K562 (cell line): ENCODE data around the gene LMAN2L. TPM values are rescaled to one million over a fixed set of nuclear protein-coding genes. Genes with fewer than 3 reads are reported as not detected.

Experiments used
- ATAC-seq: fragments of 200-7000 bp; cut with Tn5 transposase; 3 replicates; pipeline ENCODE4 v1.9.1; 2020; ENCODE audit warnings: moderate library complexity
- BruUV-seq: library from RNA; stranded (reverse); fragments of 400-500 nt; replicated peaks from 2 replicates; lab custom pipeline; 2021; lab: Mats Ljungman, UMichigan
- CTCF ChIA-PET: fragments of 300-600 bp; formaldehyde crosslinking; extraction: SDS; loops from one replicate; lab custom pipeline; 2021; ENCODE audit warnings: low intra/inter-chr PET ratio; lab: Yijun Ruan, JAX
- POLR2A ChIA-PET: fragments of 300-600, 350-650 bp; sonication (Branson Sonifier 250); formaldehyde crosslinking; extraction: SDS; loops from one replicate; lab custom pipeline; 2021; ENCODE audit warnings: antibody characterized with exemption, inconsistent platforms; lab: Yijun Ruan, JAX
- DNase-seq, 4 experiments: peaks; one replicate each; pipeline versions ENCODE4 v3.0.0 to v3.0.0-alpha.2; 2011 to 2018; ENCODE audit warnings: low spot score in 3 of 4, mixed read lengths in 3 of 4; ENCODE audit errors: extremely low read depth in 1 of 4
- FAIRE-seq: peaks from 2 replicates; lab custom pipeline; 2011; peaks lifted over from hg19 to GRCh38; lab: Jason Lieb, UNC
- H2AFZ ChIP-seq: 2 replicates; pipeline ENCODE4 v1.6.0; 2011; ENCODE audit warnings: low read depth, low read length, control low read depth, inconsistent platforms
- H3K27ac ChIP-seq: fragments of 200-600 bp; 3 replicates; pipeline ENCODE4 v1.8.0; 2011; ENCODE audit warnings: low read depth, mild to moderate bottlenecking, control low read depth, inconsistent platforms, low read length, moderate library complexity, mixed read lengths; ENCODE audit errors: extremely low read depth
- H3K27me3 ChIP-seq, 2 experiments: fragments of 300-600 bp in 1 of 2; 2 replicates in 1 of 2; 3 replicates in 1 of 2; pipeline versions ENCODE4 v1.6.0 to v1.8.0; 2011; ENCODE audit warnings: inconsistent platforms in 2 of 2, low read length in 2 of 2, mild to moderate bottlenecking in 1 of 2, mixed read lengths in 1 of 2, moderate library complexity in 1 of 2; ENCODE audit not compliant: control insufficient read depth in 2 of 2, insufficient read depth in 2 of 2
- H3K36me3 ChIP-seq: fragments of 300-600 bp; 3 replicates; pipeline ENCODE4 v1.8.0; 2011; ENCODE audit warnings: mild to moderate bottlenecking, low read length, inconsistent platforms; ENCODE audit not compliant: control insufficient read depth, insufficient read depth
- H3K4me1 ChIP-seq, 2 experiments: fragments of 200-600 bp in 1 of 2; replicated peaks in 1 of 2; 2 replicates in 1 of 2; 3 replicates in 1 of 2; pipeline versions ENCODE4 v1.5.1 to v1.8.0; 2011; ENCODE audit warnings: inconsistent platforms in 2 of 2, low read length in 2 of 2, mild to moderate bottlenecking in 1 of 2, mixed read lengths in 1 of 2, moderate library complexity in 1 of 2; ENCODE audit not compliant: control insufficient read depth in 2 of 2, insufficient read depth in 2 of 2
- H3K4me2 ChIP-seq: 2 replicates; pipeline ENCODE4 v1.6.1; 2011; ENCODE audit warnings: low read length, control low read depth, inconsistent platforms, mixed read lengths; ENCODE audit not compliant: insufficient read depth
- H3K4me3 ChIP-seq: fragments of 200-600 bp; sonication (generic), shearing (Covaris generic); 2 replicates; pipeline ENCODE4 v1.5.1; 2016; ENCODE audit warnings: control low read depth, inconsistent platforms
- H3K79me2 ChIP-seq: fragments of 200-600 bp; 3 replicates; pipeline ENCODE4 v1.8.0; 2011; ENCODE audit warnings: low read length, inconsistent platforms; ENCODE audit not compliant: control insufficient read depth, insufficient read depth
- H3K9ac ChIP-seq, 2 experiments: 2 replicates each; pipeline versions ENCODE4 v1.6.0 to v1.6.1; 2011; ENCODE audit warnings: low read depth in 2 of 2, low read length in 2 of 2, control low read depth in 1 of 2, inconsistent platforms in 1 of 2, mild to moderate bottlenecking in 1 of 2, mixed read lengths in 1 of 2; ENCODE audit not compliant: insufficient read depth in 1 of 2
- H3K9me1 ChIP-seq: one replicate; pipeline ENCODE4 v1.6.0; 2011; ENCODE audit warnings: inconsistent platforms, mild to moderate bottlenecking, low read length, moderate library complexity; ENCODE audit not compliant: control insufficient read depth, insufficient read depth
- H3K9me3 ChIP-seq: replicated peaks from 2 replicates; pipeline ENCODE4 v1.5.1; 2011; ENCODE audit warnings: low read depth, low read length, inconsistent platforms; ENCODE audit not compliant: control insufficient read depth, insufficient read depth
- H4K20me1 ChIP-seq: replicated peaks from 2 replicates; pipeline ENCODE4 v1.6.1; 2011; ENCODE audit warnings: low read length, inconsistent platforms, mixed read lengths; ENCODE audit not compliant: control insufficient read depth, insufficient read depth
- EGR1 ChIP-seq: fragments of 450-650 bp; conservative IDR thresholded peaks from 2 replicates; pipeline ENCODE4 v1.6.1; 2017; ENCODE audit warnings: mild to moderate bottlenecking
- HDGF ChIP-seq: fragments of 450-650 bp; IDR thresholded peaks from 2 replicates; pipeline ENCODE4 v1.6.1; 2016
- IRF2 ChIP-seq: sonication (generic); formaldehyde crosslinking; IDR thresholded peaks from 2 replicates; pipeline ENCODE4 v1.8.1; 2022; ENCODE audit warnings: mild to moderate bottlenecking, missing genetic modification reagents
- KHSRP ChIP-seq: fragments of 450-650 bp; IDR thresholded peaks from 2 replicates; pipeline ENCODE4 v1.6.1; 2017
- MYNN ChIP-seq, 2 experiments: sonication (generic); formaldehyde crosslinking in 1 of 2; IDR thresholded peaks; 2 replicates each; pipeline versions ENCODE4 v1.5.0 to v1.6.1; 2016 to 2020; ENCODE audit warnings: antibody characterized with exemption in 1 of 2, missing genetic modification reagents in 1 of 2
- PTBP1 ChIP-seq: fragments of 200-400 bp; formaldehyde crosslinking; IDR thresholded peaks from 2 replicates; pipeline ENCODE4 v1.6.1; 2017; ENCODE audit warnings: low read depth, low read length
- RAD51 ChIP-seq: fragments of 450-650 bp; IDR thresholded peaks from 2 replicates; pipeline ENCODE4 v1.7.1; 2016; ENCODE audit warnings: low read depth, mild to moderate bottlenecking, borderline replicate concordance
- RBM22 ChIP-seq: fragments of 200-400 bp; formaldehyde crosslinking; IDR thresholded peaks from 2 replicates; pipeline ENCODE4 v1.6.1; 2018; ENCODE audit warnings: low read length, low read depth; ENCODE audit not compliant: poor library complexity, severe bottlenecking
- ZKSCAN1 ChIP-seq: fragments of 150-350 bp; IDR thresholded peaks from 2 replicates; pipeline ENCODE4 v1.6.1; 2016; ENCODE audit warnings: low read depth, low read length
- ZNF197 ChIP-seq: fragments of 200-800 bp; sonication (Bioruptor generic); IDR thresholded peaks from 2 replicates; pipeline ENCODE4 v1.6.1; 2016; ENCODE audit warnings: low read depth, missing genetic modification characterization, missing compliant biosample characterization
- WGBS: fragments of 100-300 bp; shearing (Covaris generic); methylation state at CpG from one replicate; pipeline ENCODE4 v1.1.6; 2016; ENCODE audit warnings: low coverage, mixed read lengths; ENCODE audit not compliant: insufficient coverage; ENCODE audit errors: missing lambda C conversion rate; 5-methylcytosine and 5-hydroxymethylcytosine counted together
- in situ Hi-C: fragments of 300-500 bp; cut with MboI; formaldehyde crosslinking; loops from 4 replicates; pipeline ENCODE4 v1.15.0; 2018; ENCODE audit warnings: inconsistent platforms, mixed read lengths
- intact Hi-C: fragments of 100-400 bp; cut with micrococcal nuclease; formaldehyde crosslinking; loops from 2 replicates; pipeline ENCODE4 v1.14.2; 2022
- polyA plus RNA-seq, 8 experiments: library from polyadenylated mRNA; depleted of rRNA in 4 of 8; stranded (reverse) in 5 of 8; unstranded in 3 of 8; fragments of >200 nt; fragmentation: Nextera tagmentation in 2 of 8; fragmentation: Illumina TruSeq in 1 of 8; extraction: Ambion mirVana in 2 of 8; extraction: Trizol in 1 of 8; gene quantifications; 2 replicates each; pipeline versions ENCODE4 v1.2.1 to v1.2.3, GENCODE V29; 2011 to 2014; ENCODE audit warnings: inconsistent platforms in 1 of 8, missing spikeins in 1 of 8
- total RNA-seq, 7 experiments: library from RNA; depleted of rRNA in 6 of 7; stranded (reverse); fragments of >200 nt in 6 of 7; fragmentation: Illumina TruSeq in 2 of 7; extraction: Trizol in 2 of 7; gene quantifications; 2 replicates each; pipeline versions ENCODE4 v1.2.1 to v1.2.3, GENCODE V29; 2011 to 2021; ENCODE audit warnings: low replicate concordance in 1 of 7
- TF ChIP-seq, protein P1 (sequence below): sonication (generic); formaldehyde crosslinking; IDR thresholded peaks from 2 replicates; pipeline ENCODE4 v1.9.0; 2022; ENCODE audit warnings: mild to moderate bottlenecking, missing genetic modification reagents
- TF ChIP-seq, protein P2 (sequence below): sonication (generic); IDR thresholded peaks from 2 replicates; pipeline ENCODE4 v1.6.1; 2016
- TF ChIP-seq, protein P3 (sequence below): sonication (generic); formaldehyde crosslinking; IDR thresholded peaks from 2 replicates; pipeline ENCODE4 v1.5.0; 2020; ENCODE audit warnings: missing genetic modification reagents
- TF ChIP-seq, protein P4 (sequence below): fragments of 450-650 bp; IDR thresholded peaks from 2 replicates; pipeline ENCODE4 v1.6.1; 2018; ENCODE audit warnings: mild to moderate bottlenecking, low read depth; ENCODE audit not compliant: partially characterized antibody
- TF ChIP-seq, protein P5 (sequence below): fragments of 450-650 bp; formaldehyde crosslinking; IDR thresholded peaks from 2 replicates; pipeline ENCODE4 v1.4.0; 2020; ENCODE audit warnings: mild to moderate bottlenecking, mixed read lengths

LMAN2L gene
- total and polyA plus RNA-seq, 9 of the 15 experiments (the other 6 are each of a cell fraction or from before 2014, with no cell fraction given): 7.2 to 37.7 (median 12.5) TPM

DNA sequence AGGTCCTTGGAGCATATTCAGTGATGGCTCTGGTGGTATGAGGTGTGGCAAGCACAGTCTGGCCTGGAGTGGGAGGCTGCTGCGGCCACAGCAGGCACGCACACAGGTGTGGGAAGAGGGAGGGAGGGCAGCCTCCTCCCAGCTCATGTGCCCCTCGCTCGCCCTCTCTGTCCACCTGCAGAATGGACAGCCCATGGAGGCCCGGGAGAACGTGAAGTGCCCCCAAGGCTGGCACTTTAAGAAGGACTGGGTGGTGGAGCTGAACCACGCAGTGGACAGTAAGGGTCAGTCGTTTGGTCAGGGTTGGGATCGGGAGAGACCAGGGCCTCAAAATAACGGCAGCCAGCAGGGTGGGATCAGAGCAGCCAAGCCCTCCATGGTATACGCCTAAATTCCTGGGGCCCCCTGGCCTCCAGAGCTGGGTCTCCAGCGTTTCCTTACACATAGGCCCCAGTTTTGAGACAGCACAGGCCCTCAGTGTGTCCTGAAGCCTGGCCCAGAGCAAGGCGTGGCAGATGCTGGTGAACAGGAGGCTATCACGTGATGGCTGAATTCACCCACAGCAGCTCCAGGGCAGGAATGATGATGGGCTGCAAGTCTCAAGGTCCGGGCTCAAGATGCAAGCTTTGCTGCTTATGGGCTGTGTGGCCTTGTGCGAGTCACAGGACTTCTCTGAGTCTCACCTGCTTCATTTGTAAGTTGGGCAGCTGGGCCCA, 49.4 kb downstream of the LMAN2L start:
- ChIA-PET CTCF (no interaction called here), POLR2A (interaction anchor here (0.6 kb wide), 1 partner anchor 9 kb away, joined by 4 read pairs; no protein-coding TSS in a partner anchor)
- in situ Hi-C loops: no loop called here
- Histone ChIP-seq H3K9ac (no peak overlapping the region), H2AFZ (no peak overlapping the region), H3K27me3 (peaks cover 4 to 14% of the 10 kb centered on the region in 2 experiments; a peak in 3 of 5 replicates), H3K4me3 (no peak overlapping the region), H3K27ac (no peak overlapping the region), H3K4me2 (no peak overlapping the region), H3K36me3 (no peaks in the 10 kb centered on the region), H3K79me2 (no peaks in the 10 kb centered on the region), H3K9me1 (peaks cover 2% of the 10 kb centered on the region), H4K20me1 (0 out of 2 replicates have a peak, but pooled peaks cover 13% of the 10 kb centered on the region), H3K9me3 (no peaks in the 10 kb centered on the region), H3K4me1 (peaks cover 6 to 31% of the 10 kb centered on the region in 2 experiments; a peak in 3 of 5 replicates)
- DNase-seq (no peak), FAIRE-seq (no peak), ATAC-seq (no peak)
- no TSS peak for BruUV-seq
- TF ChIP-seq, protein P1, sequence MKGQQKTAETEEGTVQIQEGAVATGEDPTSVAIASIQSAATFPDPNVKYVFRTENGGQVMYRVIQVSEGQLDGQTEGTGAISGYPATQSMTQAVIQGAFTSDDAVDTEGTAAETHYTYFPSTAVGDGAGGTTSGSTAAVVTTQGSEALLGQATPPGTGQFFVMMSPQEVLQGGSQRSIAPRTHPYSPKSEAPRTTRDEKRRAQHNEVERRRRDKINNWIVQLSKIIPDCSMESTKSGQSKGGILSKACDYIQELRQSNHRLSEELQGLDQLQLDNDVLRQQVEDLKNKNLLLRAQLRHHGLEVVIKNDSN (CRISPR knock-in tag): peak; percentile 75
- TF ChIP-seq, protein P2, sequence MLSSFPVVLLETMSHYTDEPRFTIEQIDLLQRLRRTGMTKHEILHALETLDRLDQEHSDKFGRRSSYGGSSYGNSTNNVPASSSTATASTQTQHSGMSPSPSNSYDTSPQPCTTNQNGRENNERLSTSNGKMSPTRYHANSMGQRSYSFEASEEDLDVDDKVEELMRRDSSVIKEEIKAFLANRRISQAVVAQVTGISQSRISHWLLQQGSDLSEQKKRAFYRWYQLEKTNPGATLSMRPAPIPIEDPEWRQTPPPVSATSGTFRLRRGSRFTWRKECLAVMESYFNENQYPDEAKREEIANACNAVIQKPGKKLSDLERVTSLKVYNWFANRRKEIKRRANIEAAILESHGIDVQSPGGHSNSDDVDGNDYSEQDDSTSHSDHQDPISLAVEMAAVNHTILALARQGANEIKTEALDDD: no peak
- TF ChIP-seq, protein P3, sequence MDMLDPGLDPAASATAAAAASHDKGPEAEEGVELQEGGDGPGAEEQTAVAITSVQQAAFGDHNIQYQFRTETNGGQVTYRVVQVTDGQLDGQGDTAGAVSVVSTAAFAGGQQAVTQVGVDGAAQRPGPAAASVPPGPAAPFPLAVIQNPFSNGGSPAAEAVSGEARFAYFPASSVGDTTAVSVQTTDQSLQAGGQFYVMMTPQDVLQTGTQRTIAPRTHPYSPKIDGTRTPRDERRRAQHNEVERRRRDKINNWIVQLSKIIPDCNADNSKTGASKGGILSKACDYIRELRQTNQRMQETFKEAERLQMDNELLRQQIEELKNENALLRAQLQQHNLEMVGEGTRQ (CRISPR knock-in tag): peak; percentile 60
- TF ChIP-seq RAD51 (0 out of 2 replicates have a peak, but pooled peaks have one; percentile 36), ZNF197 (CRISPR knock-in tag) (no peak), IRF2 (no peak), EGR1 (no peak), ZKSCAN1 (no peak), HDGF (no peak), KHSRP (no peak), PTBP1 (no peak), RBM22 (no peak), MYNN (IDR thresholded peaks at IDR 0.05) (no peak), MYNN (CRISPR knock-in tag; IDR thresholded peaks at IDR 0.05) (no peak)
- TF ChIP-seq, protein P4, sequence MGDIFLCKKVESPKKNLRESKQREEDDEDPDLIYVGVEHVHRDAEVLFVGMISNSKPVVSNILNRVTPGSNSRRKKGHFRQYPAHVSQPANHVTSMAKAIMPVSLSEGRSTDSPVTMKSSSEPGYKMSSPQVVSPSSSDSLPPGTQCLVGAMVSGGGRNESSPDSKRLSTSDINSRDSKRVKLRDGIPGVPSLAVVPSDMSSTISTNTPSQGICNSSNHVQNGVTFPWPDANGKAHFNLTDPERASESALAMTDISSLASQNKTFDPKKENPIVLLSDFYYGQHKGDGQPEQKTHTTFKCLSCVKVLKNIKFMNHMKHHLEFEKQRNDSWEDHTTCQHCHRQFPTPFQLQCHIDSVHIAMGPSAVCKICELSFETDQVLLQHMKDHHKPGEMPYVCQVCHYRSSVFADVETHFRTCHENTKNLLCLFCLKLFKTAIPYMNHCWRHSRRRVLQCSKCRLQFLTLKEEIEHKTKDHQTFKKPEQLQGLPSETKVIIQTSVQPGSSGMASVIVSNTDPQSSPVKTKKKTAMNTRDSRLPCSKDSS: no peak
- TF ChIP-seq, protein P5, sequence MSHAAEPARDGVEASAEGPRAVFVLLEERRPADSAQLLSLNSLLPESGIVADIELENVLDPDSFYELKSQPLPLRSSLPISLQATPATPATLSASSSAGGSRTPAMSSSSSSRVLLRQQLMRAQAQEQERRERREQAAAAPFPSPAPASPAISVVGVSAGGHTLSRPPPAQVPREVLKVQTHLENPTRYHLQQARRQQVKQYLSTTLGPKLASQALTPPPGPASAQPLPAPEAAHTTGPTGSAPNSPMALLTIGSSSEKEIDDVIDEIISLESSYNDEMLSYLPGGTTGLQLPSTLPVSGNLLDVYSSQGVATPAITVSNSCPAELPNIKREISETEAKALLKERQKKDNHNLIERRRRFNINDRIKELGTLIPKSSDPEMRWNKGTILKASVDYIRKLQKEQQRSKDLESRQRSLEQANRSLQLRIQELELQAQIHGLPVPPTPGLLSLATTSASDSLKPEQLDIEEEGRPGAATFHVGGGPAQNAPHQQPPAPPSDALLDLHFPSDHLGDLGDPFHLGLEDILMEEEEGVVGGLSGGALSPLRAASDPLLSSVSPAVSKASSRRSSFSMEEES (CRISPR knock-in tag): peak; percentile 57
- intact Hi-C loops: no loop called here
- 40% methylated on average over 13 of the region's 16 CpGs for WGBS
